NT2/D1 (cell line): Measurements from ENCODE around the gene R3HCC1L.

Experiments
- SUZ12 ChIP-seq: IDR thresholded peaks from 2 replicates; pipeline ENCODE4 v1.6.1; 2011; ENCODE audit not compliant: insufficient read length, insufficient read depth; ENCODE audit errors: extremely low read depth
- YY1 ChIP-seq: IDR thresholded peaks from 2 replicates; pipeline ENCODE4 v1.6.1; 2011; ENCODE audit not compliant: insufficient read length, insufficient read depth

- TF ChIP-seq SUZ12 = no peak
- TF ChIP-seq YY1 = no peak
Measured at GRCh38 chr10:98272245-98272644, 137.8 kb downstream of the R3HCC1L start.
